Brain pericyte (primary cell): ENCODE results near the gene SPATA18.
"Not testable (repeated sequence)": the region's sequence is repeated elsewhere in the genome, so short reads cannot be mapped to it uniquely, and the experiment has no call there.

Experiments used
- DNase-seq: peaks from one replicate; pipeline ENCODE4 v3.0.0-alpha.2; 2012; ENCODE audit warnings: low read depth, low spot score

SPATA18 gene

DNA sequence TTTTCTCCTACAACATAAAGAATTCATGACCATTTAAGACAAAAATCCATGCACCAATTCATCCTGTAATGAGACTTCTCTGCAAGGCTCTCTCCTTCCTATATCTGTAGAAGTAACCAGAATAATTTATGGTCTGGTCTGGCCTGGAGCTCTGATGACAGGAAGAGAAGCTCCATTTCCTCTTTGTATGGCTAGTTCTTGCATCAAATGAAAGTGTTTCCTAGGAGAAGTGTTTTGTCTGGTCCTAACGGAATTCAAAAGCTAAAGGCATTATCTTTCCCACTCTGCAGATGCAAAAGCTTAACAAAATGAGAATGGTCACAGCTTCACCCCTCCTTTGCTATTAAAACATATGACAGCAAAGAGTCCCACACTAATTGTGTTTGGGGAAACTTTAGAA is 55.1 kb downstream of the SPATA18 start:
- no peak for DNase-seq

DNA sequence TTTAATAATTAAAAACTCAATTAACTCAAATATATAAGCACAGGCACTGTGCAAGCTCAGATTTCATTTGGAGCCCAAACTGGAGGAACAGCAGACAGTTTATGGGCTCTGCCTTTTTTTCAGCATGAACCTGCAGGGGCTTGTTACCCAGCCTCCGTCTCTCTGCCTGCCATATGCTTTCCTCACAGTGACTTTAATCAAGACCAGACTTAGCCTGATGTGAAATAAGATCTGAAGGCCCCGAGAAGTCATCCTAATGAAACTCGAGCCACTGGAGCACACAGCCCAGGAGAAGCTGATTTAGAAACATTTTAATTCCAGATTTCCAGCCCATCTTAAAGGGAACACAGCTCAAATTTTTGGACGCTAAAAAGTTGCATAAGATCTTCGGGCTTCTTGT is 55.6 kb downstream of the SPATA18 start:
- no peak for DNase-seq

DNA sequence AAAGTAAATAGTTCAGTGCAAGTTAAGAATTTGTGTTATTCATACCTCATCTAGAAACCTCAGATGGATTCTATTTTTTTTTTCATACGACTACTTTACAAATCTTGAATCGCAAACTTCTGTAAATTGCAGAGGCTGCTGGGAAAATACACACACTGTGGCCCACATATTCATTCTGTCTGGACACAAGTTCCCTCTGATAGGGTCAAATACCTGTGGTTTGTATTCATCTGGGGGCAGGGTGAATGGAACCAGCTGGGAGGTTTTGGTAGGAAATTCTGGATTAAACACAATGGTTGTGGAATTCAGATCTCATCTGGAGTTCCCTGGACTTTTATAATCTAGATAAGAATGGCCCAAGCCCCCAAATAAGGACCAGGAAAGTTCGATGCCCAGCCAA is 56.2 kb downstream of the SPATA18 start:
- no peak for DNase-seq

DNA sequence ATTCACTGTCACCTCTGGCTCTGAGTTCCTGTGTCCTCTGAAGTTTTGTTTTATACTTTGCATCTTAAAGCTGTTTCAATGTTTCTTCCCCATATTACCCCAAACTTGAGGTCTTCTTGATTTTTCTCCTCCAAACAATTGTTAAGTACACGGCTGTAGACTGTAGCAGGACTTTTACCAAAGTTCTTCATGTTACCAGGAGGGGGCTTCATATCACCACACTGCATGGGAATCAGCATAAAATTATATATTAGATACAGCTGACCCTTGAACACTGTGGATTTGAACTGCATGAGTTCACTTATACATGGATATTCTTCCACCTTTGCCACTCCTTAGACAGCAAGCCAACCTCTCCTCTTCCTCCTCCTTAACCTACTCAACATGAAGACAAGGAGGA is 56.6 kb downstream of the SPATA18 start:
- no peak for DNase-seq

DNA sequence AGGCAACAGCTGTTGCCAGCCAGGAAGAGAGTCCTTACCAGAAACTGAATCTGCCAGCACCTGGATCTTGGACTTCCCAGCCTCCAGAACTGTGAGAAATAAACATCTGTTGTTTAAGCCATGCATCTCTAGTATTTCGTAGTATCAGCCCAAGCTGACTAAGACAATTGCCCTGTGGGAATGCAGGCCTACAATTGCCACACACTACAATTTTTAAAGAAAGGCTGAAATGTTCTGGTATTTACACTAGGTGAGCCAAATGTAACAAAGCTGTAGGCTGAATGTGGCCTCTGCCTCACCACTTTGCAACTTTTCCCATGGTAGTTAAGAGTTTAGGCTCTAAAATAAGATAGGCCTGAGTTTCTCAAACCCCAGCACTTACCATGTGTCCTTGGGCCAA is 59.1 kb downstream of the SPATA18 start:
- DNase-seq, result no peak

DNA sequence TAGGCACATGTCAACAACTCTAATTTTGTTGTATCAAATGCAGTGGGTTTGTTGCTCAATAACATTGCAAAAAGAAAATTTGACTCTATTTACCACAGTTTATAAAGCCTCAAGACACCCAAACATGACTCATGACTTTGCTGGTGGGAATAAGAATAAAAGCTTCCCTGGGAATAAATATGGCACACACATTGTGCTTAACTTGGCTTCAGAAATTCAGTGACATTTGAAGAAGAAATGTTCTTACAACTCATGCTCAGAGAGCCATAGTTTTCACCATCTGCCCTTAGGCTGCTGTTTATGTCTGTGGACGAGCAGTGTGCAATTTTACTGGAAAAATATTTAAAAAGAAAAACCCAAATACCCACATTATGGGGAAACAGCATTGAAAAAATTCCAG is 60.9 kb downstream of the SPATA18 start:
- DNase-seq, result no peak

DNA sequence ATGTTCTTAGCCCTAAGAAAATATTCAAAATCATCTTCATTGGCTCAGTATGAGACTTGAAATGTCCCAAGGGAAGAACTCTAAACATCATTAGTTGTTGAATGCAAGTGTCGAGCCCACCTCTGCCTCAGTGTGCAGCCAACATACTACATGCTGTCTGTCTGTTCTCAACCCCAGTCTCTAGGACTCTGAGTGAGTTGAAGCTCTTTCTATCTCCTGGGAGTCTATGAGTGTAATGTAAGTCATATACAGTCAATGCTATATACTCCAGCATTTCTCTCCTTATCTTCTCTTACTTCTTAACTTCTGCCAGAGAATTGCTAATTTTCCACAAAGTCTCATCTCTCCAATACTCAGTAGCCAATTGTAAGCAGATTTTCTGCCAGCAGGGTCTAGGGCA is 61.3 kb downstream of the SPATA18 start:
- DNase-seq, result no peak

DNA sequence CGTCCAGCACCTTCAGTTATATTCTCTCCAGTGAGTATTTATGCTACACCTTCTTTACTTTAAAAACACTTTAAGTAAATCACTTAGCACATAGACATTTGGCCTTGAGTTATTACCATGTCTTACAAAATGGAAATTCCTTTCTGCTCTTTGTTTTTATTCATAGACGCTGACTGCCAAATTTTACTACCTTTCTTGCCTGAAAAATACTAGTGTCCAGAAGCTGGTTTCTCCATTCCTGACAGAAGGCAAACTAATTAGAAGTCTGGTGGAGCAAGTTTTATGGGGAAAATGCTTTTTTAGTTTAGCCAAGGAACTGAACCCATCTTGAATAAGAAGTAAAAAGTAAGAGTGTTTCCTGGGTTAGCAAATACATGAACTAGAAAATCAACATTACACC is 65.5 kb downstream of the SPATA18 start:
- no peak for DNase-seq

DNA sequence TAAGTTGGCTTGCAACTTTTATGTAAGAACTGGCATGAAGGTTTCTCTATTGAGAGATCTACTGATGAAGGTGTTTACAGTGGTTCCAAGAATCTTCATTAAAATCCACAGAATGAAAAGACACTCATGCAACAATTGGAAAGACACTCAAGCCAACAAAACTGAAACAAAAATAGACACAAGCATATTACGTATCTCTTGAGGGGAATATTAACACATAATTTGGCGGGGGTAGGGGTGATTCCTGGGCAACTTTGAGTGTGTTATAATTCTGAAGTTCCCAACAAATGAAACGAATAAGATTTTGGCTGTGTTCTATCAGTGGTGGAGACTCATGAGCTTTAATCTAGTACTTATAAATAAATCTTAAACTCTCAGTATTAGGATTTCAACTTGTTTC is 75.1 kb downstream of the SPATA18 start:
- DNase-seq, result no peak

DNA sequence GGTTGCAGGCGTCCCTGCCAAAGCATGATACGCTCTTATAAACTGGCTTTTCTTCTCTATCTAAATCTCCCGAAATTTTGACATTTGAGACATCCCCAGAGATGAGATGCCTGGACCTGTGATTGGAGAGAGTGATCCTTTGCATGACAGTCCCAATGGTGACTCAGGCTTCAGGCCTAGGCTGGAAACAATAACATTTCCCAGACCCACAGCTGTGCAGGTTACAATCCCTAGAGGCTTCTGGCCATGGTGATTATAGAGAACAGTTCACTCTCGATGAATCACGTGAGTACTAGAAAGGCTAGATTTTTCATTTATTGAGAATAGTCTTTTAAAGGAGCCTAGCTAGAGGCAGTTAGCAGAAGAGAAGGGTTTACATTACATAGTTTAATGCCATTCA is 75.9 kb downstream of the SPATA18 start:
- peak; percentile 10 for DNase-seq

DNA sequence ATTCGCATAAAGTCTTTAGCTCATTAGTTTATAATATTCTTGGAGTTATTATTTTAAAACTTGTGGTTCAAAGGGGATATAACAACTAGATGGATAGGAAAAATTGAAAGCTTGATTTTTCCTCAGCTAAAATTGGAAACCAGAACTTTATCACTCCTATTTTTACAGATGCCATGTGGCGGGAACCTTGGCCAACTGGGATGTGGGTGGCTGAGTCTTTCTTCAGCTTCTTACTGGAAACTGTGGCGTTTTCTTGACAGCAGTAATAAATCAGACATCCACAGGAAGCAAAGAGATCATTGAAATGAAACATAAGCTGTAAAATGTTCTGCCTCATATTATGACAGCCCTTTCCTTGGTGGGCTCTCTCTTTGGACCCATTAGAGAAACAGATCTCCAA is 84.1 kb downstream of the SPATA18 start:
- no peak for DNase-seq

DNA sequence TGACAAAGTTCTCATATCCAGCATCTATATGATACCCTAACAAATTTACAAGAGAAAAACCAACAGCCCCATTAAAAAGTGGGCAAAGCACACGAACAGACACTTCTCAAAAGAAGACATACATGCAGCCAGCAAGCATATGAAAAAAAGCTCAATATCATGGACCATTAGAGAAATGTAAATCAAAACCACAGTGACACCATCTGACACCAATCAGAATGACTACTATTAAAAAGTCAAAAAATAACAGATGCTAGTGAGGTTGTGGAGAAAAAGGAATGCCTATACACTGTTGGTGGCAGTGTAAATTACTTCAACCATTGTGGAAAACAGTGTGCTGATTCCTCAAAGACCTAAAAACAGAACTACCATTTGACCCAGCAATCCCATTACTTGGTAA is 86.0 kb downstream of the SPATA18 start:
- DNase-seq, result not testable (repeated sequence)

DNA sequence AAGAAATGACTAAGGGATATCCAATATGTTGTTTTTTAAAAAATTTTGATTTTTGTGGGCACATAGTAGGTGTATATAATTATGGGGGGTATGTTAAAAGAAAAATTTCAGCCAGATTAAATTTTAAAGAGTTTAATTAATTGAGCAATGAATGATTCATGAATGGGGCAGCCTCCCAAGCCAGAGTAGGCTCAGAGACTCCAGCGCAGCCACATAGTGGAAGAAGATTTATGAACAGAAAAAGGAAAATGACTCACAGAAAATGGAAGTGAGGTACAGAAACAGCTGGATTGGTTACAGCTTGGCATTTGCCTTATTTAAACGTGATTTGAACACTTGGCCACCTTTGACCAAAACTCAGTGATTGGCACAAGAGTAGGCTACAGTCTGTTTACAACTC is 91.7 kb downstream of the SPATA18 start:
- DNase-seq, result no peak

DNA sequence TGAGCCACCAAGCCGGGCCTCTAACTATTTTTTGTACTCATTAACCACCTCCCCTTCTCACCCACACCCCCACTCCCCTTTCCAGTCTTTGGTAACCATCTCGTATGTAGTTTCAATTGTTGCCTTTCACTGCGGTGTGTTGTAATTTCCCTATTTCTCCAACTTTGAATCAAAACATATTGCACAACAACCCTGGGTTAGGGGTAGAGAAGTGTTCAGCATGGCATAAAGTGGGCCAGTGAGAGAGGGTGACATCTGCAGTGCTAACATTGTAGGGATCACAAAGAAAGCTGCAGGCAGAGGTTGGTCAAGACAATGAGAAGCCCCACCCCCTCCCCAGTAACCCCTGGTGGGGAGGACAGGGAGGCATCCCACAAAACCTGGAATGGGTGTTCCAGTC is 92.7 kb downstream of the SPATA18 start:
- no peak for DNase-seq

DNA sequence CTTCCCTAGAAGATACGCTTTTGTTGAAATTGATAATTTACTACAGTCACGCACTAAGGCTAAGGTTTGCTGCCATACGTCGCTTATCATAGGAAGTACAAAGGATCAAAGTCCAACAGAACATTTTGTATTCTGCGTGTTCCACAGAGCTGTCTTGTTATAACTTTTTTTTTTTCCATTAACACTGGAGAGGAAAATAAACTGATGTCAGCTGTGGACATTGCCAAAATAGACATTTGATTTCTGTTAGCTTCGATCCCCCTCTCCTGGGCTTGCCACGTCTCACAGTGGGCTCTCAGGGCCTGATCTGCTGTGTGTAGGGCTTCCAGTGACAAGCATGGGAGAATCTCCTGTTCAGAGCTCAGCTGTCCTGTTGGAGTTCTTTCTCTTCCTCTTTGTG is 93.3 kb downstream of the SPATA18 start:
- DNase-seq, result no peak
